DOHH2 (cell line): ENCODE data around the gene DNAJC2.

Experiments used
- H3F3A ChIP-seq: fragments of 200-600 bp; sonication (generic), shearing (Covaris generic); 2 replicates; pipeline ENCODE4 v1.6.0; 2016; ENCODE audit warnings: antibody characterized with exemption, mild to moderate bottlenecking; ENCODE audit not compliant: control insufficient read depth, insufficient read depth
- H3K27ac ChIP-seq: fragments of 200-600 bp; sonication (generic); 2 replicates; pipeline ENCODE4 v1.5.1; 2014; ENCODE audit warnings: low read depth, mild to moderate bottlenecking, low read length, moderate library complexity
- H3K27me3 ChIP-seq: fragments of 200-600 bp; sonication (generic); 2 replicates; pipeline ENCODE4 v1.6.1; 2014; ENCODE audit warnings: mild to moderate bottlenecking, low read length, mixed read lengths; ENCODE audit not compliant: control insufficient read depth
- H3K36me3 ChIP-seq: fragments of 200-600 bp; sonication (generic); 2 replicates; pipeline ENCODE4 v1.6.1; 2014; ENCODE audit warnings: mild to moderate bottlenecking, low read length, moderate library complexity, mixed read lengths; ENCODE audit not compliant: control insufficient read depth
- H3K4me1 ChIP-seq: fragments of 200-600 bp; sonication (generic); 2 replicates; pipeline ENCODE4 v1.6.1; 2014; ENCODE audit warnings: mild to moderate bottlenecking, low read length, mixed read lengths; ENCODE audit not compliant: control insufficient read depth
- H3K4me2 ChIP-seq: fragments of 200-600 bp; sonication (generic); 2 replicates; pipeline ENCODE4 v1.6.0; 2014; ENCODE audit warnings: mild to moderate bottlenecking, low read length, moderate library complexity
- H3K4me3 ChIP-seq: fragments of 200-600 bp; sonication (generic); 2 replicates; pipeline ENCODE4 v1.5.1; 2014; ENCODE audit warnings: mild to moderate bottlenecking, low read length, mixed read lengths
- H3K79me2 ChIP-seq: fragments of 200-600 bp; sonication (generic); 2 replicates; pipeline ENCODE4 v1.6.1; 2014; ENCODE audit warnings: mild to moderate bottlenecking, low read length, mixed read lengths; ENCODE audit not compliant: control insufficient read depth
- H3K9me2 ChIP-seq: fragments of 200-600 bp; sonication (generic); replicated peaks from 2 replicates; pipeline ENCODE4 v1.6.1; 2014; ENCODE audit warnings: mild to moderate bottlenecking, low read length, mixed read lengths; ENCODE audit not compliant: control insufficient read depth
- H3K9me3 ChIP-seq: fragments of 200-600 bp; sonication (generic); 2 replicates; pipeline ENCODE4 v1.6.1; 2014; ENCODE audit warnings: antibody characterized with exemption, low read length, mixed read lengths; ENCODE audit not compliant: control insufficient read depth, insufficient read depth
- H4K20me1 ChIP-seq: fragments of 200-600 bp; sonication (generic); 2 replicates; pipeline ENCODE4 v1.6.0; 2014; ENCODE audit warnings: low read depth, mild to moderate bottlenecking, antibody characterized with exemption, low read length, moderate library complexity; ENCODE audit not compliant: control insufficient read depth, insufficient read depth
- EZH2phosphoT487 ChIP-seq: fragments of 200-600 bp; sonication (generic); IDR thresholded peaks from 2 replicates; pipeline ENCODE4 v1.6.1; 2017; ENCODE audit warnings: borderline replicate concordance, mild to moderate bottlenecking, antibody characterized with exemption, low read length, moderate library complexity, mixed read lengths
- TF ChIP-seq, protein P1 (sequence below): fragments of 200-600 bp; sonication (generic); IDR thresholded peaks from one replicate; pipeline ENCODE4 v1.5.1; 2014; ENCODE audit warnings: antibody characterized with exemption, mild to moderate bottlenecking, low read depth, low read length; ENCODE audit not compliant: poor library complexity, severe bottlenecking

DNAJC2 gene

DNA sequence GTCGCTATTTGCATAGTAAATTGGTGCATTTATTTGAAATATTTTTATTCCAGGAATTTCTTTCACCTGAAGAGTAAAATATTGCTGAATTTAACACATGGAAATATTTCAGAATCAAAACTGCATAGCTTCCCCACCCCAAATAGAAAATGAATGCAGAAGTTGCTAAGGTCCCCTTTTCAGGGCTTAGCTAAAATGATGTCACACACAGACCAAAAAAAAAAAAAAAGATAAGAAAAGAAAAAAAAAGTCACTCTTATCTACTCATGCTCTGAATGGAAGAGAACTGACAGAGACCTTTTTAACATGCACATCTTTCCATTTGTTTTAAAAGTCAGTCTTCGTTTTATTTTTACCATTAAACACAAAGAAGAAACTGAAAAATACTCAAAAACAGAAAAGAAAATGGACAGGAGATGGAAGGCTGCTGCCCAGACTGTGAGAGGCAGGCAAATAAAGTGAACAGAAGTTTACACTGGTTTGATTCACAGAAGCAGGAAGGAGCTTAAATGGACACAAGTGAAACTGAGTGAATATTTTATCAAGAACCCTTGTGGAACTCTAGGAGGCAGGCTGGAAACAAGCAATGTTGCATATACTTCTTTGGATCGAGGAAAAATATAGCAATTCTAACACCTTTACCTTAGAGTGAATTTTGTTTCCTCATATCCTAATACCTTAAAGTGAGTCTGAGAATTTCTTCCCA is 34.9 kb upstream of the DNAJC2 start:
- Histone ChIP-seq H3K4me3 (no peak overlapping the region), H3F3A (peaks cover 3% of the 10 kb centered on the region), H3K27ac (no peak overlapping the region), H4K20me1 (no peaks in the 10 kb centered on the region), H3K4me2 (no peak overlapping the region), H3K79me2 (no peaks in the 10 kb centered on the region), H3K4me1 (no peaks in the 10 kb centered on the region), H3K9me3 (no peaks in the 10 kb centered on the region), H3K9me2 (no peaks in the 10 kb centered on the region), H3K36me3 (no peaks in the 10 kb centered on the region), H3K27me3 (peaks cover 11% of the 10 kb centered on the region; the same call in 1 of the 2 replicates)
- TF ChIP-seq EZH2phosphoT487, result no peak
- TF ChIP-seq, protein P1, sequence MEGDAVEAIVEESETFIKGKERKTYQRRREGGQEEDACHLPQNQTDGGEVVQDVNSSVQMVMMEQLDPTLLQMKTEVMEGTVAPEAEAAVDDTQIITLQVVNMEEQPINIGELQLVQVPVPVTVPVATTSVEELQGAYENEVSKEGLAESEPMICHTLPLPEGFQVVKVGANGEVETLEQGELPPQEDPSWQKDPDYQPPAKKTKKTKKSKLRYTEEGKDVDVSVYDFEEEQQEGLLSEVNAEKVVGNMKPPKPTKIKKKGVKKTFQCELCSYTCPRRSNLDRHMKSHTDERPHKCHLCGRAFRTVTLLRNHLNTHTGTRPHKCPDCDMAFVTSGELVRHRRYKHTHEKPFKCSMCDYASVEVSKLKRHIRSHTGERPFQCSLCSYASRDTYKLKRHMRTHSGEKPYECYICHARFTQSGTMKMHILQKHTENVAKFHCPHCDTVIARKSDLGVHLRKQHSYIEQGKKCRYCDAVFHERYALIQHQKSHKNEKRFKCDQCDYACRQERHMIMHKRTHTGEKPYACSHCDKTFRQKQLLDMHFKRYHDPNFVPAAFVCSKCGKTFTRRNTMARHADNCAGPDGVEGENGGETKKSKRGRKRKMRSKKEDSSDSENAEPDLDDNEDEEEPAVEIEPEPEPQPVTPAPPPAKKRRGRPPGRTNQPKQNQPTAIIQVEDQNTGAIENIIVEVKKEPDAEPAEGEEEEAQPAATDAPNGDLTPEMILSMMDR, result no peak

DNA sequence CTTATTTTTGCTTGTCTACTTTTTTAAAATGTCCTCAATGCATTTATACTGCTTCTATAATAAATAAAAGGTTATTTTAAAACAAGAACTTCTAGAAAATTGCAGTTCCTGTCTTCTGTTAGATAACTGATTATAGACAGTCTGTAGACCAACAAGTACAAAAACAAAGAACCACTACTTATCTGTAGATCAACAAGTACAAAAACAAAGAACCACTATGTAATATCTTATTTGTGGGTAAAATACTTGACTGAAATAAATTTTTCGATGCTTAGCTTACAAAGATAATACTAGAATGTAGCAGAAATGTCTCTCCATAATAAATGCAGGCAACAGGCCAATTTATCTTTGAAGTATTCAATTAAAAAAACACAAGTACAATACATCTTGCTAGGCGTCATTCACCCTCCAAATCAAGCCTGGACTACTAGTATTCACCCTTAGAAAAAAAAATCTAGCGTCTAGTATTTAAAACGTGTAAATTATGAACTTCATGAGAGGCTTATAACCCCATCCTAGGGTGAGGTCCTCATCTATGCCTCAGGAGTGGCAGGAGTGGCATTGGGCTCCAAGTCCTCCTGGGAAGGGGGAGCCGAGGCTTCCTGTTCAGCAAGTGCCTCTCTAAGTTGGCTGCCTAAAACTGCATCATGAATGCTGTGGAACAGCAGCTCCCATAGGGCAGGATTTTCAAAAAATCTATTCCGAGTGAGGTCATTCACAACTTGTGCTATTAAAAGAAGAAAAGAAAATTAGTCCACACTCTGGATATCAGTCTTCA is 29.5 kb upstream of the DNAJC2 start:
- no peaks in the 10 kb centered on the region for H3K9me2 ChIP-seq
- H3K4me3 ChIP-seq, result no peak overlapping the region
- no peaks in the 10 kb centered on the region for H4K20me1 ChIP-seq
- no peaks in the 10 kb centered on the region for H3K79me2 ChIP-seq
- H3K9me3 ChIP-seq, result no peaks in the 10 kb centered on the region
- H3K27me3 ChIP-seq, result peaks cover 15% of the 10 kb centered on the region; the same call in 1 of the 2 replicates
- H3K27ac ChIP-seq, result no peak overlapping the region
- H3F3A ChIP-seq, result peaks cover 8% of the 10 kb centered on the region; the same call in 1 of the 2 replicates
- no peak overlapping the region for H3K4me2 ChIP-seq
- no peak for TF ChIP-seq EZH2phosphoT487
- TF ChIP-seq, protein P1, result no peak
- peaks cover 14% of the 10 kb centered on the region for H3K36me3 ChIP-seq
- H3K4me1 ChIP-seq, result no peaks in the 10 kb centered on the region

DNA sequence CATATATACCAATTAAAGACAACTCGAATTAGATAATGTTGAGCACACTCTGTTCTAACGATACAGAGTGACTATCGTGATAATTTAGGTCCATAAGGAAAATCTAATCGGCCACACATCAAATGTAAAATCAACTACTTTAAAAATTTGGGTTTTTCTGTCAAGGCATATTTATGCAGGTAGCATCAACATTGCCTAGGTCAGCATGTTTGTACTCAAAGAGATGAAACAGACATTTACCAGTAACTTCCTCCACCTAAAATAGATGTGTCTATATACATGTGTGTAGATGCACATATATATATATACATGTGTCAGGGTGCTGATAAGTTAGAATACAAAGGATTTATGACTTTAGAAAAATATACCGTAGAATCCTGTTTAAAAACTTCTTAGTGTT is 24.9 kb upstream of the DNAJC2 start:
- no peaks in the 10 kb centered on the region for H3K79me2 ChIP-seq
- H4K20me1 ChIP-seq, result no peaks in the 10 kb centered on the region
- no peak overlapping the region for H3K4me3 ChIP-seq
- H3K4me1 ChIP-seq, result no peaks in the 10 kb centered on the region
- TF ChIP-seq, protein P1, result no peak
- TF ChIP-seq EZH2phosphoT487, result no peak
- H3K27me3 ChIP-seq, result peaks cover 5% of the 10 kb centered on the region; the same call in 1 of the 2 replicates
- H3F3A ChIP-seq, result peaks cover 13% of the 10 kb centered on the region; the same call in 1 of the 2 replicates
- no peaks in the 10 kb centered on the region for H3K9me3 ChIP-seq
- H3K9me2 ChIP-seq, result no peaks in the 10 kb centered on the region
- H3K27ac ChIP-seq, result no peak overlapping the region
- H3K36me3 ChIP-seq, result peaks cover 59% of the 10 kb centered on the region
- no peak overlapping the region for H3K4me2 ChIP-seq
